HFFc6 (cell line): Measurements from ENCODE around the gene SBNO2. TPM values are rescaled to one million over a fixed set of nuclear protein-coding genes. Genes with fewer than 3 reads are reported as not detected.

ENCODE experiments used
- DNase-seq: peaks from one replicate; pipeline ENCODE4 v3.0.0-alpha.2; 2018
- H3K27ac Mint-ChIP-seq: 2 replicates; pipeline ENCODE4 v1.8.0; 2020; ENCODE audit warnings: mild to moderate bottlenecking, mixed read lengths
- H3K27me3 Mint-ChIP-seq: 2 replicates; pipeline ENCODE4 v1.8.0; 2021; ENCODE audit warnings: mild to moderate bottlenecking, moderate library complexity, mixed read lengths; ENCODE audit not compliant: insufficient read depth
- H3K36me3 Mint-ChIP-seq: 2 replicates; pipeline ENCODE4 v1.8.0; 2021; ENCODE audit warnings: low read depth, mixed read lengths
- H3K4me1 Mint-ChIP-seq: 2 replicates; pipeline ENCODE4 v1.8.0; 2020; ENCODE audit warnings: low read depth, mixed read lengths
- H3K4me3 Mint-ChIP-seq: 2 replicates; pipeline ENCODE4 v1.8.0; 2020; ENCODE audit warnings: mild to moderate bottlenecking, moderate library complexity, mixed read lengths
- H3K9me3 Mint-ChIP-seq: 2 replicates; pipeline ENCODE4 v1.8.0; 2020; ENCODE audit warnings: mild to moderate bottlenecking, mixed read lengths
- total RNA-seq, 6 experiments: library from RNA; stranded (reverse); fragmentation: NEBNext Ultra II Directional; extraction: Animal tissue kit (Norgen Biotek cat#: 25700); gene quantifications; 2 replicates in 1 of 6; 3 replicates in 5 of 6; pipeline ENCODE4 v1.2.3, GENCODE V29; 2021
- TF ChIP-seq, protein P1 (sequence below): fragments of 200-600 bp; sonication (generic); IDR thresholded peaks from 2 replicates; pipeline ENCODE4 v1.5.0; 2021; ENCODE audit warnings: antibody characterized with exemption, mild to moderate bottlenecking

SBNO2 gene
- total RNA-seq, 6 experiments from 2014 or later: 33.7 to 49.8 (median 41.5) TPM

DNA sequence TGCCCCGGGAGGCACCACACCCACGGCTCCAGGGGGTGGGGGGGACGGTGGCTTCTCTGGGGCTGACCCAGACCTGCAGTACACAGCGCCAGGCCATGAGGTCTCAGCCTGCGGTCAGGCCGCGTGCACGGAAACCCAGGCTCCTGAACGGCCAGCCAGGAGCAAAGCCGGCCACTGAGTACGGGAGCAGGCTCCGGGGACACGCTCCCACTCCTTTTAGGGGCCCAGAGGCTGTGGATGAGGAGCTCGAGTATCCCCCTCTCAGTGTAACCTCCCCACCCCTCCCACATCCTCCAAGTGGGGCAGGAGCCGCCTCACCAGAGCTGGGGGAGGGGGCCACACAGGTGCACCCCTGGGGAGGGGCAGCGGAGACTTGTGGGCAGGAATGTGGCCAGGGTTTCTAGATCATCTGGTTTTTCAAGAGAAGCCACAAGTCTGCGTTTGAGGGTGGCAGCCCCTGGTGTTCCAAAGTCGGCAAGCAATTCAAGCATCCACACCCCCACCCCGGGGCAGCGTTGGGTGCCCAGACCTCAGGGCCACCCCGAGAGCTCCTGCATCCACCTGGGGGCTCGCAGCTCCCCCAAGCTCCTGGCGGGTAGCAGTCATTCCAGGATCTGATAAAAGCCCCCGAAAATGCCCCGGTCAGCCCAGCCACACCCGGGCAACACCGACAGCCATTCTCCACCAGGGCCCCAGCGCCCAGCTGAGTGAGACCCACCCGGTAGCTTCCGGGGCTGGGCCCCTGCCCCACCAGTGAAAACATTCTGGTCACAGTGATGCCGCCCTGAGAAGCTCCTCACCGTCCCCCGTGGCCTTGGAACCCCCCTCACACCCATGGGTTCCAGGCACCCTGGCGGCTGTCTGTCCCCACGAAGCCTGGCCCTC, 6.1 kb downstream of the SBNO2 start:
- H3K9me3 Mint-ChIP-seq: no peaks in the 10 kb centered on the region
- peaks cover 38% of the 10 kb centered on the region for H3K4me1 Mint-ChIP-seq
- H3K27ac Mint-ChIP-seq: peak overlapping the region; percentile 96
- peaks cover 2% of the 10 kb centered on the region for H3K27me3 Mint-ChIP-seq
- peak overlapping the region; percentile 85; the same call in 1 of the 2 replicates for H3K4me3 Mint-ChIP-seq
- TF ChIP-seq, protein P1, sequence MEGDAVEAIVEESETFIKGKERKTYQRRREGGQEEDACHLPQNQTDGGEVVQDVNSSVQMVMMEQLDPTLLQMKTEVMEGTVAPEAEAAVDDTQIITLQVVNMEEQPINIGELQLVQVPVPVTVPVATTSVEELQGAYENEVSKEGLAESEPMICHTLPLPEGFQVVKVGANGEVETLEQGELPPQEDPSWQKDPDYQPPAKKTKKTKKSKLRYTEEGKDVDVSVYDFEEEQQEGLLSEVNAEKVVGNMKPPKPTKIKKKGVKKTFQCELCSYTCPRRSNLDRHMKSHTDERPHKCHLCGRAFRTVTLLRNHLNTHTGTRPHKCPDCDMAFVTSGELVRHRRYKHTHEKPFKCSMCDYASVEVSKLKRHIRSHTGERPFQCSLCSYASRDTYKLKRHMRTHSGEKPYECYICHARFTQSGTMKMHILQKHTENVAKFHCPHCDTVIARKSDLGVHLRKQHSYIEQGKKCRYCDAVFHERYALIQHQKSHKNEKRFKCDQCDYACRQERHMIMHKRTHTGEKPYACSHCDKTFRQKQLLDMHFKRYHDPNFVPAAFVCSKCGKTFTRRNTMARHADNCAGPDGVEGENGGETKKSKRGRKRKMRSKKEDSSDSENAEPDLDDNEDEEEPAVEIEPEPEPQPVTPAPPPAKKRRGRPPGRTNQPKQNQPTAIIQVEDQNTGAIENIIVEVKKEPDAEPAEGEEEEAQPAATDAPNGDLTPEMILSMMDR: peak; percentile 13; the same call in 1 of the 2 replicates
- H3K36me3 Mint-ChIP-seq: peaks cover 20% of the 10 kb centered on the region
- no peak for DNase-seq

DNA sequence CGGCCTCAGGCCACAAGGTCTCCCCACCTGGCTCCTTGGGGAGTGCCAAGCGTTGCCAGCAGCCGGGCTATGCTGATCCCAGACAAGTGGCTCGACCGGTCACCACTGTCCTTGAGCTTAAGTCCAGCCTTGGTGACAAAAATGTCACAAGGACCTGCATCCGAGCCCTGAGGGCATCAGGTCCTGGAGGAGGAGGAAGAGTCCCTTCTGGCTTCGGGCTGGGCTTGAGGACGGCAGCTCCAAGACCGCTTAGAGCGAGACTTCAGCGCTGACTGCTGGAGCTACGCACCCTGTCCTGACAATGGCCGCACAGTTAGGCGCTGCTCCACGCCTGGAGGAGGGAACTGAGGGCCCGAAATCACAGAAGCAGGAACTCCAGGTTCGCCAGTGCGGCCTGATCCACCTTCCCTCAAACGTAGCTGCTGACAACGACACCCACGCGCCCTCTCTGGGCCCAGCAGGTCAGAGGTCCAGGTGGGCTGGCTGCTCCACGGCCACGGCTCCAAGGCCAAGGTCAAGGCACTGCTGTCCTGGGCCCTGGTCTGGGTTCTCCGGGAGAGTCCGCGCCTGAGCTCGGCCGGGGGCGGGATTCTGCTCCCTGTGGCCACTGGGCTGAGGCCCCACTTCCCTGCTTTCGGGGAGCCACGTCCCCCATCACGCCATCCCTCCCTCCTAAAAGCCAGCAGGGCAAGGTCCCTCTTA, 7.0 kb downstream of the SBNO2 start:
- no peak for DNase-seq
- peaks cover 31% of the 10 kb centered on the region for H3K4me1 Mint-ChIP-seq
- peaks cover 2% of the 10 kb centered on the region for H3K27me3 Mint-ChIP-seq
- H3K27ac Mint-ChIP-seq: peak overlapping the region; percentile 24; the same call in 1 of the 2 replicates
- peaks cover 20% of the 10 kb centered on the region for H3K36me3 Mint-ChIP-seq
- TF ChIP-seq, protein P1: no peak
- no peaks in the 10 kb centered on the region for H3K9me3 Mint-ChIP-seq
- H3K4me3 Mint-ChIP-seq: no peak overlapping the region

DNA sequence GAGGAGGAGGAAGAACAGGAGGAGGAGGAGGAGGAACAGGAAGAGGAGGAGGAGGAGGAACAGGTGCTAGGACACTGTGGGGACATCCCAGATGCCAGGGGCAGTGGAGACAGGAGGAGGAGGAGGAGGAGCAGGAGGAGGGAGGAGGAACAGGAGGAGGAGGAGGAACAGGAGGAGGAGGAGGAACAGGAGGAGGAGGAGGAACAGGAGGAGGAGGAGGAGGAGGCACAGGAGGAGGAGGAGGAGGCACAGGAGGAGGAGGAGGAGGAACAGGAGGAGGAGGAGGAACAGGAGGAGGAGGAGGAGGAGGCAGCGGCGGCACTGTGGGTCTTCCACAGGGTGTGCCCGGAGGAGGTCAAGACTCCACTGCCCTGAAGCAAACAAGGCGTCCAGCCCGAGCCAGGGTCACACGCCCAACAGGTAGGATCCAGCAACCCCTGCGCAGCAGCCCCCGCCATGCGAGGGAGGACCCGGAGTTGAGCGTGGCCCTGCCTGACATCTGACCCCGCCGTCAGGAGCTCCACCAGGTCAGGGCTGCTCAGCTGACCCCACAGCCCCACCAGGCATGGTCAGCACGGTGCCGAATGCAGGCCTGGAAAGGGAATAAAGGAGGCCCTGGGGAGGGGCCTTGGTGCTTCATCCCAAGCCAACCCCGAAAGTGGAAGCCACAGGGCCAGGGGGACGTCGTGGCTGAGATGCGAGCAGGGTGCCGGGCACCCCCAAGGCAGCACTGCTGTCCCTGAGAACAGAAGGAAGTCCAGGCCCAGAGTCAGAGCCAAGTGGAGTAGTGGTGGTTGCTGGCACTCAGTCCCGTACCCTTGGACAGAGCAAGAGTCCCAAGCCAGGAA, 9.2 kb downstream of the SBNO2 start:
- Mint-ChIP-seq H3K9me3 (no peaks in the 10 kb centered on the region), H3K27me3 (peaks cover 2% of the 10 kb centered on the region), H3K4me3 (no peak overlapping the region), H3K27ac (no peak overlapping the region), H3K4me1 (peaks cover 12% of the 10 kb centered on the region), H3K36me3 (peaks cover 10% of the 10 kb centered on the region; the same call in 1 of the 2 replicates)
- DNase-seq: no peak
- TF ChIP-seq, protein P1: no peak

DNA sequence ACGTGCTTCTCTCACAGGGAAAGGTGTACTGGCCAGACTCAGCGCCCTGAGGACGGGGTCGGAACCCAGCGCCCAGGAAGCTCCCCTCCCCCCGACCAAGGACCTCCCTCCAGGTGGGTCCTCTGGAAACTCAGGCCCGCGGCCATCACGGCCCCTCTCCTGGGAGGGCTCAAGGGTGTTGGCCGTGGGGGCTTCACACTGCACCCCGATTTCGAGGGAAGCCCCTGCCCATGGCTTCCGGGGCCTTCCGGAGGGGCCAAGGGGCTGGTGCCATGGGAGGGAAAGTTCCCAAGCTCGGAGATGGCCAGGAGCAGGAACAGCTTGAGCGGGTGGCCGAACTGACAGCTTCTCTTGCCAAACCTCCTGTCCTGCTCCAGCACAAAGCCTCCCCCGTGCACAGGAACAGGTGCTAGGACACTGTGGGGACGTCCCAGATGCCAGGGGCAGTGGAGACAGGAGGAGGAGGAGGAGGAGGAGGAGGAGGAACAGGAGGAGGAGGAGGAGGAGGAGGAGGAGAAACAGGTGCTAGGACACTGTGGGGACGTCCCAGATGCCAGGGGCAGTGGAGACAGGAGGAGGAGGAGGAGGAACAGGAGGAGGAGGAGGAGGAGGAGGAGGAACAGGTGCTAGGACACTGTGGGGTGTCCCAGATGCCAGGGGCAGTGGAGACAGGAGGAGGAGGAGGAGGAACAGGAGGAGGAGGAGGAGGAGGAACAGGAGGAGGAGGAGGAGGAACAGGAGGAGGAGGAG, 10.0 kb downstream of the SBNO2 start:
- no peak overlapping the region for H3K27ac Mint-ChIP-seq
- no peaks in the 10 kb centered on the region for H3K9me3 Mint-ChIP-seq
- H3K36me3 Mint-ChIP-seq: peaks cover 9% of the 10 kb centered on the region; the same call in 1 of the 2 replicates
- peaks cover 2% of the 10 kb centered on the region for H3K27me3 Mint-ChIP-seq
- H3K4me3 Mint-ChIP-seq: no peak overlapping the region
- DNase-seq: no peak
- H3K4me1 Mint-ChIP-seq: peaks cover 5% of the 10 kb centered on the region
- TF ChIP-seq, protein P1: no peak
